PFSK-1 (cell line): ENCODE results near the gene SARM1.

Source experiments
- POLR2AphosphoS5 ChIP-seq: IDR thresholded peaks from 2 replicates; pipeline ENCODE4 v1.6.1; 2012; ENCODE audit warnings: low read depth, mild to moderate bottlenecking, control low read depth, low read length, moderate library complexity
- REST ChIP-seq, 2 experiments: IDR thresholded peaks; 2 replicates each; pipeline versions ENCODE4 v1.6.1 to v1.8.0; 2011 to 2012; ENCODE audit warnings: low read depth in 2 of 2, low read length in 2 of 2, control low read depth in 1 of 2, inconsistent platforms in 1 of 2, mild to moderate bottlenecking in 1 of 2, moderate library complexity in 1 of 2; ENCODE audit not compliant: insufficient read depth in 1 of 2
- SIN3A ChIP-seq: IDR thresholded peaks from 2 replicates; pipeline ENCODE4 v1.6.1; 2012; ENCODE audit warnings: mild to moderate bottlenecking, low read length, moderate library complexity, borderline replicate concordance; ENCODE audit not compliant: insufficient read depth
- TAF1 ChIP-seq: IDR thresholded peaks from 2 replicates; pipeline ENCODE4 v1.6.1; 2012; ENCODE audit warnings: low read length, control low read depth, borderline replicate concordance; ENCODE audit not compliant: insufficient read depth

- TF ChIP-seq TAF1 (no peak), POLR2AphosphoS5 (no peak), REST (IDR thresholded peaks at IDR 0.05; ENCODE audit: insufficient read depth in 1 of 2, low read depth in 2 of 2, low read length in 2 of 2) (peak in 1 of 2 experiments; percentile 61; a peak in 1 of 4 replicates), SIN3A (no peak)
Measured at GRCh38 chr17:28416703-28417311, 45.3 kb downstream of the SARM1 start.
